ENCODE measurements around the gene UBE2V1.

UBE2V1 gene

GRCh38 chr20:50071039-50071888, 41.7 kb downstream of the UBE2V1 start:
- H3K27ac ChIP-seq = no peak overlapping the region

GRCh38 chr20:50070361-50070760, 42.6 kb downstream of the UBE2V1 start:
- TF ChIP-seq CTCF (IDR thresholded peaks at IDR 0.05) = no peak
- Histone ChIP-seq H3K27me3 (peaks cover 14% of the 10 kb centered on the region), H3K9me3 (no peaks in the 10 kb centered on the region), H3K27ac (no peak overlapping the region), H3K4me1 (ENCODE audit: control insufficient read depth in 1 of 2, insufficient read depth in 1 of 2, low read depth in 1 of 2, low read length in 1 of 2) (peaks cover 7 to 10% of the 10 kb centered on the region in 2 experiments), H3K4me3 (ENCODE audit: low read depth in 1 of 2, low read length in 1 of 2) (no peak overlapping the region), H3K36me3 (no peaks in the 10 kb centered on the region)

More at GRCh38 chr20:50071039-50071888, 41.7 kb downstream of the UBE2V1 start:
- H3K9me3 ChIP-seq = no peaks in the 10 kb centered on the region
- H3K27me3 ChIP-seq = peaks cover 14% of the 10 kb centered on the region
- no peaks in the 10 kb centered on the region for H3K36me3 ChIP-seq
- peaks cover 7 to 10% of the 10 kb centered on the region in 2 experiments for H3K4me1 ChIP-seq (ENCODE audit: control insufficient read depth in 1 of 2, insufficient read depth in 1 of 2, low read depth in 1 of 2, low read length in 1 of 2)
- peak overlapping the region; percentile 34 to 46 for H3K4me3 ChIP-seq (ENCODE audit: low read depth in 1 of 2, low read length in 1 of 2)
- peak; percentile 99 for TF ChIP-seq CTCF (IDR thresholded peaks at IDR 0.05)

- H3K4me3 ChIP-seq (ENCODE audit: low read depth in 1 of 2, low read length in 1 of 2) = no peak overlapping the region
- no peak overlapping the region for H3K27ac ChIP-seq
- H3K4me1 ChIP-seq (ENCODE audit: control insufficient read depth in 1 of 2, insufficient read depth in 1 of 2, low read depth in 1 of 2, low read length in 1 of 2) = peaks cover 7 to 10% of the 10 kb centered on the region in 2 experiments
- no peaks in the 10 kb centered on the region for H3K36me3 ChIP-seq
- TF ChIP-seq CTCF (IDR thresholded peaks at IDR 0.05) = no peak
- H3K9me3 ChIP-seq = no peaks in the 10 kb centered on the region
- H3K27me3 ChIP-seq = peaks cover 14% of the 10 kb centered on the region
Observed at GRCh38 chr20:50068041-50068651, 44.8 kb downstream of the UBE2V1 start.

GRCh38 chr20:50067461-50067860, 45.5 kb downstream of the UBE2V1 start:
- H3K4me3 ChIP-seq (ENCODE audit: low read depth in 1 of 2, low read length in 1 of 2) = no peak overlapping the region
- H3K27ac ChIP-seq = no peak overlapping the region
- H3K4me1 ChIP-seq (ENCODE audit: control insufficient read depth in 1 of 2, insufficient read depth in 1 of 2, low read depth in 1 of 2, low read length in 1 of 2) = peaks cover 7 to 10% of the 10 kb centered on the region in 2 experiments
- H3K36me3 ChIP-seq = no peaks in the 10 kb centered on the region
- H3K27me3 ChIP-seq = peaks cover 14% of the 10 kb centered on the region
- H3K9me3 ChIP-seq = no peaks in the 10 kb centered on the region
- no peak for TF ChIP-seq CTCF (IDR thresholded peaks at IDR 0.05)

GRCh38 chr20:50067018-50067417, 45.9 kb downstream of the UBE2V1 start:
- no peak overlapping the region for H3K27ac ChIP-seq
- H3K27me3 ChIP-seq = peaks cover 14% of the 10 kb centered on the region
- no peaks in the 10 kb centered on the region for H3K9me3 ChIP-seq
- H3K4me1 ChIP-seq (ENCODE audit: control insufficient read depth in 1 of 2, insufficient read depth in 1 of 2, low read depth in 1 of 2, low read length in 1 of 2) = peaks cover 7 to 10% of the 10 kb centered on the region in 2 experiments
- no peak for TF ChIP-seq CTCF (IDR thresholded peaks at IDR 0.05)
- no peaks in the 10 kb centered on the region for H3K36me3 ChIP-seq
- H3K4me3 ChIP-seq (ENCODE audit: low read depth in 1 of 2, low read length in 1 of 2) = no peak overlapping the region

Measured in neutrophil (primary cell).